PC-9 (cell line): ENCODE results near the gene ZSCAN16.
A peak's percentile ranks its signal among the peaks of the same experiment; 100 is the strongest.
"Not testable (repeated sequence)": the region's sequence is repeated elsewhere in the genome, so short reads cannot be mapped to it uniquely, and the experiment has no call there.

Experiments used
- CTCF ChIP-seq: fragments of 200-600 bp; sonication (generic); conservative IDR thresholded peaks from 2 replicates; pipeline ENCODE4 v1.6.1; 2017; ENCODE audit warnings: mixed run types, antibody characterized with exemption, mild to moderate bottlenecking, moderate library complexity
- EZH2 ChIP-seq: fragments of 200-600 bp; sonication (generic); IDR thresholded peaks from 2 replicates; pipeline ENCODE4 v1.8.0; 2017; ENCODE audit warnings: antibody characterized with exemption, low read depth

GRCh38 chr6:28080381-28080630 lies 44.1 kb upstream of the ZSCAN16 start, which contains the start of gene ZNF165:
- TF ChIP-seq EZH2, result not testable (repeated sequence)
- TF ChIP-seq CTCF, result peak; percentile 5; the same call in 1 of the 2 replicates
